BLaER1 treated with 17β-estradiol and CSF1 and Interleukin-3, amounts not matched to agents 10 nM and 100 nM (cell line): ENCODE results near the gene SALL1.

Source experiments
- H3K27ac ChIP-seq, 11 experiments: shearing (Covaris generic); formaldehyde crosslinking; 2 replicates each; pipeline ENCODE4 v1.8.1; 2022
- H3K27me3 ChIP-seq, 11 experiments: shearing (Covaris generic); formaldehyde crosslinking; 2 replicates each; pipeline ENCODE4 v1.8.1; 2022
- H3K36me3 ChIP-seq, 11 experiments: shearing (Covaris generic); formaldehyde crosslinking; 2 replicates each; pipeline ENCODE4 v1.8.1; 2022
- H3K4me1 ChIP-seq, 10 experiments: shearing (Covaris generic); formaldehyde crosslinking; 2 replicates each; pipeline ENCODE4 v1.8.1; 2022
- H3K4me2 ChIP-seq, 11 experiments: shearing (Covaris generic); formaldehyde crosslinking; 2 replicates each; pipeline ENCODE4 v1.8.1; 2022
- H3K4me3 ChIP-seq, 10 experiments: shearing (Covaris generic); formaldehyde crosslinking; 2 replicates each; pipeline ENCODE4 v1.8.1; 2022
- H3K9ac ChIP-seq, 11 experiments: shearing (Covaris generic); formaldehyde crosslinking; 2 replicates each; pipeline ENCODE4 v1.8.1; 2022
- H3K9me3 ChIP-seq, 11 experiments: shearing (Covaris generic); formaldehyde crosslinking; replicated peaks in 1 of 11; 2 replicates each; pipeline ENCODE4 v1.8.1; 2022
- H4K20me1 ChIP-seq, 11 experiments: shearing (Covaris generic); formaldehyde crosslinking; 2 replicates each; pipeline ENCODE4 v1.8.1; 2022
- Cebpa-rat ChIP-seq, 11 experiments: shearing (Covaris generic); IDR thresholded peaks; 2 replicates each; pipeline ENCODE4 v1.8.1; 2022

The SALL1 gene

GRCh38 chr16:51140112-51140511 is 11.0 kb downstream of the SALL1 start:
- Histone ChIP-seq H3K27ac (no peak overlapping the region), H3K36me3 (no peaks in the 10 kb centered on the region), H3K4me2 (no peak overlapping the region), H3K9me3 (no peaks in the 10 kb centered on the region), H3K4me3 (no peak overlapping the region), H3K4me1 (no peaks in the 10 kb centered on the region), H4K20me1 (no peaks in the 10 kb centered on the region; a peak in 1 of 22 replicates), H3K9ac (no peak overlapping the region), H3K27me3 (peaks cover 0 to 5% (median 0%) of the 10 kb centered on the region in 11 experiments; a peak in 1 of 22 replicates)
- no peak for TF ChIP-seq Cebpa-rat (IDR thresholded peaks at IDR 0.05)

DNA sequence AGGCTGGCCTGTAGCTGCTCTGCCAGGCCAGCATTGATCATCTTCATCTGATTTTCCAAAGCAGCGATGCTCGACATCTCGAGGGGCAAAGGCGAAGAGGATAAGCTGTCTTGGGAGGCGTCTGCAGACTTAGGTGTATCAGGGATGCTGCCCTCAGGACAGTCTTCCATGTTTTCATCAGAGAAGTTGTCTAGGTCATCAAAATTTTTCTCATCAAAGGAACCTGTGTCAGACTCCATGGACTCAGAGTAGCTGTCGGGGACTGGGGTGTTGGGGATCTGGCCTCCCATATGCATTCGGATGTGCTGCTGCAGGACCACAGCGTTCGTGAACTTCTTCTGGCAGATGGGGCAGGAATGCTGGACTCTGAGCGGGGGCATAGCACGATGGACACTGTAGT is 11.5 kb downstream of the SALL1 start:
- Histone ChIP-seq H4K20me1 (no peaks in the 10 kb centered on the region; a peak in 1 of 22 replicates), H3K27me3 (peaks cover under 1 to 10% (median 1%) of the 10 kb centered on the region in 11 experiments; a peak in 19 of 22 replicates), H3K9ac (no peak overlapping the region), H3K36me3 (no peaks in the 10 kb centered on the region), H3K4me3 (no peak overlapping the region), H3K27ac (no peak overlapping the region), H3K4me1 (no peaks in the 10 kb centered on the region), H3K9me3 (peaks cover 0 to under 1% (median 0%) of the 10 kb centered on the region in 11 experiments; a peak in 1 of 22 replicates), H3K4me2 (no peak overlapping the region)
- no peak for TF ChIP-seq Cebpa-rat (IDR thresholded peaks at IDR 0.05)

GRCh38 chr16:51138178-51138577 is 12.9 kb downstream of the SALL1 start:
- TF ChIP-seq Cebpa-rat (IDR thresholded peaks at IDR 0.05) = no peak
- Histone ChIP-seq H3K27me3 (peaks cover 14 to 24% (median 15%) of the 10 kb centered on the region in 11 experiments), H3K9ac (no peak overlapping the region), H3K4me3 (no peak overlapping the region), H3K27ac (no peak overlapping the region), H3K4me1 (peaks cover 0 to 6% (median 2%) of the 10 kb centered on the region in 10 experiments; a peak in 5 of 20 replicates), H3K36me3 (no peaks in the 10 kb centered on the region), H4K20me1 (no peaks in the 10 kb centered on the region; a peak in 1 of 22 replicates), H3K4me2 (no peak overlapping the region), H3K9me3 (peaks cover 0 to 7% (median 0%) of the 10 kb centered on the region in 11 experiments; a peak in 3 of 22 replicates)

DNA sequence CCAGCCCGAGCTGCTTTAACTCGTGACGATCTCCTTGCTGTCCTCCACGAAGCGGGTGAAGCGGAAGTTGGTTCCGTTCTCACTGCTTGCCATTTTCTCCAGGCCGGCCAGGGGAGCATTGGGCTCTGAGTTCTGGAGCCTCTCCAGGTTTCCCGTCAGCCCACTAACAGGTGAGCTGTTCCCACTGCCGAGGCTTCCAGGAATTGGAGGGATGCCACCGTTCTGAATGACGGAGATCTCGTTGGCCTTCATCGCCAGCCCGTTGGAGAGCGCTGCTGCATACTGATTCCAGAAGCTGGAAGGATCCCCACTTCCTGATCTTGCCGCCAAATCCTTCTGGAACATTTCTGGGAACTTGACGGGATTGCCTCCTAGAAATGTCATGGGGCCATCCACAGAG is 14.0 kb downstream of the SALL1 start:
- TF ChIP-seq Cebpa-rat (IDR thresholded peaks at IDR 0.05) = no peak
- no peak overlapping the region for H3K27ac ChIP-seq
- peaks cover 0 to 6% (median 2%) of the 10 kb centered on the region in 10 experiments; a peak in 5 of 20 replicates for H3K4me1 ChIP-seq
- H3K9me3 ChIP-seq = peaks cover 0 to 7% (median 0%) of the 10 kb centered on the region in 11 experiments; a peak in 3 of 22 replicates
- no peaks in the 10 kb centered on the region for H3K36me3 ChIP-seq
- no peaks in the 10 kb centered on the region; a peak in 1 of 22 replicates for H4K20me1 ChIP-seq
- H3K4me2 ChIP-seq = no peak overlapping the region
- H3K9ac ChIP-seq = no peak overlapping the region
- H3K4me3 ChIP-seq = no peak overlapping the region
- H3K27me3 ChIP-seq = peaks cover 14 to 32% (median 21%) of the 10 kb centered on the region in 11 experiments

DNA sequence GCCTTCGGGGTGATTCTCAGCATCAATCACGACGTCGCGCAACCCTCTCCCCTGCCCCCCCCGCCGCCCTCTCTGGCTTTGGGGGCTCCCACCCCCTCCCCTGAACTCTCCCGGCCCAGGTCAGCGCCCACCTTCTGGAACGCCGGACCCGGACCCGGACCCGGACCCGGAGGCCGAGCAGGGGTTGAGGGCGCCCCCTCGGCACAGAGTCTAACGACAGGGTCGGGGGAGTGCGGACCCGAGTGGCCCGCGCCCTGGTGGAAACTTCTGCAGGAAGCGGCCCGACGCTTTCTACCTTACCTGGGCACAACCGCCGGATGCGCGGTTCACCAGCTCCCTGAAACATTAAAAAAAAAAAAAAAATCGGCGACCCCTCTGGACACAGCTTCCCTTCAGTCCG is 16.2 kb downstream of the SALL1 start:
- H4K20me1 ChIP-seq = no peaks in the 10 kb centered on the region; a peak in 1 of 22 replicates
- H3K9ac ChIP-seq = no peak overlapping the region
- no peaks in the 10 kb centered on the region for H3K36me3 ChIP-seq
- H3K9me3 ChIP-seq = peaks cover 0 to 7% (median 0%) of the 10 kb centered on the region in 11 experiments; a peak in 3 of 22 replicates
- H3K27ac ChIP-seq = no peak overlapping the region
- no peak overlapping the region for H3K4me2 ChIP-seq
- peaks cover 0 to 6% (median 2%) of the 10 kb centered on the region in 10 experiments; a peak in 5 of 20 replicates for H3K4me1 ChIP-seq
- H3K27me3 ChIP-seq = peaks cover 14 to 32% (median 21%) of the 10 kb centered on the region in 11 experiments
- no peak overlapping the region for H3K4me3 ChIP-seq
- no peak for TF ChIP-seq Cebpa-rat (IDR thresholded peaks at IDR 0.05)

DNA sequence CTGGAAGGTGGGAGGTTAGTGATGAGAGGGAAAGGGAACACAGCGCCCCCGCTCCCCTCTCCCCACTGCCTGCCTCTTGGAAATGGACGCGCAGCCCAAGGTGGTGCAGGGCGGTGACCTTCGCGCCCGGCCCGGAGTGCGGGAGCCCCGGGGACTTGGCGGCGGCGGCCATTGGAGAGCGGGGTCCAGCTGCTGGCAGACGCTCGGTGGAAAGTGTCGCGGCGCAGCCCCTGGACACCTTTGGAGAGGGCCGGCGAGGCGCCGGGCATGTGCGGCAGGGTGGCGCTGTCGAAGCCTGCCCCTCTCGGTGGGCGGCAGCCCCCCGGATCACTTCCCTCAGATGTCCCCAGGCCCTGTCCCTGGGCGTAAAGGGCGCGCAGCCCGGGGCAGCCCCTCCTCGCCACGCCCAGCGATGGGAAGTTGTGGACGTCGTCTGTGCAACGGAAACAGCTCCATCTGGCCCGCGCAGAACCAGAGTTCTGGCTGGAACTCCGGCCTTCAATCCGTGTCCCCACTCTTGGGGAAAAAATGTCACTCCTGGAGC is 16.7 kb downstream of the SALL1 start:
- Histone ChIP-seq H3K27ac (no peak overlapping the region), H4K20me1 (no peaks in the 10 kb centered on the region; a peak in 1 of 22 replicates), H3K4me3 (no peak overlapping the region), H3K4me1 (peaks cover 0 to 6% (median 2%) of the 10 kb centered on the region in 10 experiments; a peak in 5 of 20 replicates), H3K4me2 (no peak overlapping the region), H3K27me3 (peaks cover 14 to 32% (median 21%) of the 10 kb centered on the region in 11 experiments), H3K9me3 (peaks cover 0 to 7% (median 0%) of the 10 kb centered on the region in 11 experiments; a peak in 3 of 22 replicates), H3K9ac (no peak overlapping the region), H3K36me3 (no peaks in the 10 kb centered on the region)
- TF ChIP-seq Cebpa-rat (IDR thresholded peaks at IDR 0.05) = no peak

DNA sequence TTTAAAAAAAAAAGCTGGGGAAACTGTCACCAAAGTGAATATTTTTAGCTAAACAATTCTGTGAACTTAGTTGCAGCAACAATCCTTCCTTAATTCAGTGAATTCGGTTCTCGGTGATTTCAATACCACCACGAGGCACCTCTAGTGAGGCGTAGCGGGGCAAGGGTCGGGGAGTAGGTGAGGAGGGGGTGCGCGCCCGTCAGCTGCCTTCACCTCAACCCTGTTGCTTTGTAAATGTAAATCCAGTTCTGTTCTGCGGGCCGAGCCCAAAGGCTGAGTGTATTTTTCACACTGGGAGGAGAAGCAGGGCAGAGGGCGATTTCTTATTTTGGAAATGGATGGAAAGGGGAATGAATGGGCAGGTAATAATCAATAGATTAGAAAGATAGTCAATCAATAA is 17.4 kb downstream of the SALL1 start:
- Histone ChIP-seq H3K4me2 (peak overlapping the region in 6 of 11 experiments; percentile 15 to 42 (median 35); a peak in 3 of 22 replicates), H3K4me3 (no peak overlapping the region), H3K9ac (no peak overlapping the region), H3K4me1 (peaks cover 0 to 6% (median 2%) of the 10 kb centered on the region in 10 experiments; a peak in 5 of 20 replicates), H3K27ac (no peak overlapping the region), H3K36me3 (no peaks in the 10 kb centered on the region), H3K9me3 (peaks cover 0 to 7% (median 0%) of the 10 kb centered on the region in 11 experiments; a peak in 3 of 22 replicates), H3K27me3 (peaks cover 14 to 32% (median 21%) of the 10 kb centered on the region in 11 experiments), H4K20me1 (no peaks in the 10 kb centered on the region; a peak in 1 of 22 replicates)
- TF ChIP-seq Cebpa-rat (IDR thresholded peaks at IDR 0.05) = no peak

DNA sequence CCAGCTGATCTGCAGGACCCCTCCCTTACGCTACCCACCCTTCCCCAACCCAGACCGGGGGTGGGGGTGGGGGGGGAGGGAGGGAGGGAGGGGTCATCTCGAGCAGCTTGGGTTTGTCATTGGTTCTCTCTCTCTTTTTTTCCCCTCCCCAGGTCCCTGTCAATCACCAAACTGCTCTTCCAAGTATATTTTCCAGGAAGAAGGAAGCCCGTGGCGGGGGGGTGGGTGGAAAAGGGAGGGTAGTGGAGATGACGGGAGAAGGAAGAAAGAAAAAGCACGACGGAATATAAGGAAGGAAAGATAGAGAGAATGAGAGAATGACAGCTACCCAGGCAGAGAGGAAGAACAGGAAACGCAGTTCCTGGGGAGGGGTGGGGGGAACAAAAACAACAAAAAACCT is 17.9 kb downstream of the SALL1 start:
- TF ChIP-seq Cebpa-rat (IDR thresholded peaks at IDR 0.05) = no peak
- peaks cover 0 to 6% (median 2%) of the 10 kb centered on the region in 10 experiments; a peak in 5 of 20 replicates for H3K4me1 ChIP-seq
- no peak overlapping the region for H3K9ac ChIP-seq
- peaks cover 14 to 32% (median 21%) of the 10 kb centered on the region in 11 experiments for H3K27me3 ChIP-seq
- no peaks in the 10 kb centered on the region for H4K20me1 ChIP-seq
- no peak overlapping the region for H3K27ac ChIP-seq
- H3K9me3 ChIP-seq = peaks cover 0 to 7% (median 0%) of the 10 kb centered on the region in 11 experiments; a peak in 3 of 22 replicates
- H3K4me3 ChIP-seq = no peak overlapping the region
- peak overlapping the region in 6 of 11 experiments; percentile 15 to 42 (median 35); a peak in 4 of 22 replicates for H3K4me2 ChIP-seq
- H3K36me3 ChIP-seq = no peaks in the 10 kb centered on the region

DNA sequence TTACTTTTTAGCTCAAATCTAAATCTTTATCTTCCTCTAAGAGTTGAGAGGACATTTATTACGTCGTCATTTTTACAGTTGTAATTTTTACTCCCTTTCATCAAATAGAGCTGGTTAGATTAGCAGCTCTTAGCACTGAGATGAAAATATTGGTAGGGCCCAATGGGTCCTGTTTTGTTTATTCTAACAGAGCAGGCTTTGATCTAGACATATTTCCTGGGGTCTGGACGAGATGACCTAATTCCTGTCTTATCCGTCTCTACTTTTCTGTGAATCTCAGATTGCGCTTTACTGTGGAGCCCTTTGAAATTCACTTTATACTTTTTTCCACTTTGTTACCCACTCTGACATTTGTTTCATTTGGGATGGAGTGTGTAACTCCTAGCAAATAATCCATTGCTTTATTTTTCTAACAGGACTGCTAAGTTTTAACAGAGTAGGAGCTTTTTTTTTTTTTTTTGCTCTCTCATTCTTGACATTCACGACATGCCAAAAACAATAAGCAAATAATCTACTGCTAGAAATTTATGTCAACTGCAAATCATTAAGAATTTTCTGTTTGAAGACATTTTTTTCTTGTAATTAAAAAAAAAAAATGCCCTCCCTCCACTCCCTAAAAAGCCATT is 18.5 kb downstream of the SALL1 start:
- H3K9ac ChIP-seq = no peak overlapping the region
- H3K9me3 ChIP-seq = peaks cover 0 to 7% (median 0%) of the 10 kb centered on the region in 11 experiments; a peak in 3 of 22 replicates
- no peaks in the 10 kb centered on the region for H4K20me1 ChIP-seq
- no peak overlapping the region for H3K27ac ChIP-seq
- TF ChIP-seq Cebpa-rat (IDR thresholded peaks at IDR 0.05) = no peak
- H3K4me3 ChIP-seq = no peak overlapping the region
- H3K36me3 ChIP-seq = no peaks in the 10 kb centered on the region
- H3K4me2 ChIP-seq = no peak overlapping the region
- peaks cover 0 to 6% (median 2%) of the 10 kb centered on the region in 10 experiments; a peak in 5 of 20 replicates for H3K4me1 ChIP-seq
- peaks cover 14 to 32% (median 21%) of the 10 kb centered on the region in 11 experiments for H3K27me3 ChIP-seq
